Endometrial microvascular endothelial cells (primary cell): ENCODE measurements around the gene ITGAE. TPM values are rescaled to one million over a fixed set of nuclear protein-coding genes. Genes with fewer than 3 reads are reported as not detected.
"Not testable (repeated sequence)": the region's sequence is repeated elsewhere in the genome, so short reads cannot be mapped to it uniquely, and the experiment has no call there.

ENCODE experiments used
- in situ Hi-C: cut with HindIII; loops from 2 replicates; pipeline ENCODE4 v1.10.0; 2017; ENCODE audit warnings: low sequenced_read_pairs, low pct_unique_long_range_greater_than_20kb; ENCODE audit errors: inconsistent ontology term
- total RNA-seq: library from RNA; depleted of rRNA; stranded (reverse); fragments of >200 nt; gene quantifications from one replicate; pipeline ENCODE4 v1.2.3, GENCODE V29; 2015; ENCODE audit errors: inconsistent ontology term

Gene ITGAE
- total RNA-seq, 1 donor from 2014 or later: 23.0 TPM

GRCh38 chr17:3796822-3797170 is 4.2 kb downstream of the ITGAE start:
- in situ Hi-C loops: no loop called here

- in situ Hi-C loops: no loop called here
These were observed 4.7 kb downstream of the ITGAE start for GRCh38 chr17:3796110-3796821.

DNA sequence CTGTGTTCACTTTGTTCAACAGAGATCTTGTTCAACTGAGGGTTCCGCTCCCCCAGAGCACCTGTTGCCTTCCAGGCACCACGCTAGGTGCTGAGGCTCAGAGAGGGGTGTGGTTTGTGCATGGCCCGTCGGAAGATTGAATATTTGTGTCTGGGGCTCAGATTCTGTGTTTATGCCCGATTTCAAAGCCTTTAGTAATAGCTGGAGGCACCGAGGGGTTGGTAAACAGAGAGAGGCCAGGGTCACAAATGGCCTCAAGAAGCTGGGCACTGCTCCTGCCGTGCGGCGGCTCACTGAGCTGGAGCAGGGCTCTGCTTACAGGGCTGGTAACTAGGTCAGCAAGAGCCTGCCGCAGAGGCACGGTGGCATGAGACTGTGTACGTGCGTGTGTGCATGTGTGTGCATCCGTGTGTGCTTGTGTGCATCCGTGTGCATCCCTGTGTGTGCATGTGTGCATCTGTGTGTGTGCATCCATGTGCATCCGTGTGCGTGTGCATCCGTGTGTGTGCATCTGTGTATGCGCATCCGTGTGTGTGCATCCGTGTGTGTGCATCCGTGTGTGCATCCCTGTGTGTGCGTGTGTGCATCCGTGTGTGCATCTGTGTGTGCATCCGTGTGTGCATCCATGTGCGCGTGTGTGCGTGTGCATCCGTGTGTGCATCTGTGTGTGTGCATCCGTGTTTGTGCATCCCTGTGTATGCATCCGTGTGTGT is 5.4 kb downstream of the ITGAE start:
- in situ Hi-C loops: no loop called here

GRCh38 chr17:3794557-3795389 is 6.2 kb downstream of the ITGAE start:
- in situ Hi-C loops: no loop called here

GRCh38 chr17:3794152-3794551 is 6.8 kb downstream of the ITGAE start:
- in situ Hi-C loops: not testable (repeated sequence)

GRCh38 chr17:3793258-3793657 is 7.7 kb downstream of the ITGAE start:
- in situ Hi-C loops: not testable (repeated sequence)

GRCh38 chr17:3792481-3792880 is 8.5 kb downstream of the ITGAE start:
- in situ Hi-C loops: no loop called here

GRCh38 chr17:3788200-3788599 is 12.8 kb downstream of the ITGAE start:
- in situ Hi-C loops: no loop called here

- in situ Hi-C loops: not testable (repeated sequence)
These were observed 15.7 kb downstream of the ITGAE start for GRCh38 chr17:3785323-3785722.

GRCh38 chr17:3782751-3783150 is 18.2 kb downstream of the ITGAE start:
- in situ Hi-C loops: no loop called here

GRCh38 chr17:3780986-3781385 is 20.0 kb downstream of the ITGAE start:
- in situ Hi-C loops: no loop called here

- in situ Hi-C loops: no loop called here
These were observed 23.4 kb downstream of the ITGAE start for GRCh38 chr17:3777366-3778120.

- in situ Hi-C loops: no loop called here
These were observed 27.0 kb downstream of the ITGAE start for GRCh38 chr17:3773966-3774365.

DNA sequence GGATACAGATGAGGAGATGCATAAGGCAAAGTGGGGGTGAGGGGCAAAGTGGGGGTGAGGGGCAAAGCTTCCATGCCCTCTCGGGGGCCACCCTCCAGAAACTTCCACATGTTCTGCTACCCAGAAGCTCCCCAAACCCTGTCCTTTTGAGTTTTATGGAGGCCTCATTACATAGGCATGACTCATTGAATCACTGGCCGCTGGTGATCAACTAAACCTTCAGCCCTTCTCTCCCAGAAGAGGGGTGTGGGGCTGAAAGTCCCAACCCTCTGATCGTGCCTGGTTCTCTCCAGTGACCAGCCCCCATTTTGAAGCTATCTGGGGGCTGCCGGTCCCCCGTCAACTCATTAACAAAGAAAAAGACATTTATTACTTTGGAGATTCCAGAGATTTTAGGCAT is 27.5 kb downstream of the ITGAE start:
- in situ Hi-C loops: no loop called here

DNA sequence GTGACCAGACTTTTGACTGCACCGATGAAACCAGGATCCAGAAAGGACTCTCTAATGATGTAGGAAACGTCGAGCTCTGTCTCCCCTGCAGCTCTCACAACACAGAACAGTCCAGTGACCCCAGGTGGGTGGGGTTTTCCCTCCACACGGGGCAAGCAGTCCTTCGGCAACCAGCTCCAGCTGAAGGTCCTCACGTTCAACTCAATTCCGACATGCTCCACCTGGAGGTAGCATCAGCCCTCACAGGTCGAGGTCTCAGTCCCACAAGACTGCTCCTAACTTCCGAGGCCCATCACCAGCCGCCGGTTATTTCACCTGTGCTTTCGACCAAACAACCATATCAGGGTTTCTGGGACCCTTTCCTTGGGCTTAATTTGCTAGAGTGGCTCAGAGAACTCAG is 28.2 kb downstream of the ITGAE start:
- in situ Hi-C loops: no loop called here

DNA sequence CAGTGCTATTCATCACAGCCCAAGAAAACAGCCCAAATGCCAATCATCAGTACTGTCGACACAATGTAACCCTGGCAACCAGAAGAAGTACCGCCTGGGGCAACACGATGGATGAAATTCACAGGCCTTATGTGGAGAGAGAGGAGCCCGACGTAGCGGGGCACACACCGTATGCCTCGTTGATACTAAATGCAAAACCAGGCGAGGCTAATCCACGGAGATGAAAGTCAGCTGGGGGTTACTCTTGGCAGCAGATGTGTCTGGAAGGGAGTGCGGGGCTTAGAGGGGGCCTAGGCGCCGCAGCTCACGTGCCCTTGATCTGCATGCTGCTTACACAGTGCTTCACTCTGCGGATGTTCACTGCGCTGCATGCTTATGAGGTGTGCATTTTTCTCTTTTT is 29.8 kb downstream of the ITGAE start:
- in situ Hi-C loops: no loop called here

DNA sequence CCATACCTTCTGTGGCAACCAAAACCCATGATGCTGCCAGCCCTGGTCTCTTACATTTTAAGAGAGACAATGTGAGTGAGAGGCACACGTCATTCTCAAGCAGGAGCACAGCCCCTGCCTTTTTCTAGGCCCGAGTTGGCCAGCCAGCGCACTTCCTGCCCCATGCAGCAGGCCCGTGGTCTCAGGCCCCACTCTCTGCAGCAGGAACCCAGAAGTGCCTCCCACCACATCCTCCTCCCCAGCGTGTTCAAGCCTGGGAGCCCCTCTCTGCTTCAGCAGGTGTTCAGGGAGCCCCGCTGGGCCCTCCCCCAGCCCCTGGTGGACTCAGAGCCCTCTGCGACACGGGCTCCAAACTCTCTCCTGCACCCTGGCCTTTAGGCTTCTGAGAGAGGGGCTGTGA is 30.5 kb downstream of the ITGAE start:
- in situ Hi-C loops: no loop called here

GRCh38 chr17:3768769-3769168 is 32.2 kb downstream of the ITGAE start:
- in situ Hi-C loops: no loop called here

DNA sequence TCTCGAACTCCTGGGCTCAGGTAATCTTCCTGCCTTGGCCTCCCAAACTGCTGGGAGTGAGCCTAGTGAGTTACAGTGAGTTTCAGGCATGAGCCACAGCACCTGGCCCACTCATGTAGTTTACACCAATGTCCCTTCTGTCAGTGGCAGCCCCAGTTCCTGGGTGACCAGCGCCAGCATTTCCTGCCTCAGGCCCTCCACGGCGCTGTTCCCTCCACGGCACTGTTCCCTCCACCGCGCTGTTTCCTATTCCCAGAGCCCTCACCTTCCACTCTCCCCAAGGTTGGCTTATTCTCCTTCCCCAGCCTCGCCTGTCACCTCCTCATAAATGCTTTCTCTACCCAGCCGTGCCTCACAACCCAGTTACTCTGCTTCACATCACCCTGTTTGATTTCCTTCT is 32.6 kb downstream of the ITGAE start:
- in situ Hi-C loops: no loop called here
